K562 (cell line): Measurements from ENCODE around the gene HSD17B11. TPM values are rescaled to one million over a fixed set of nuclear protein-coding genes. Genes with fewer than 3 reads are reported as not detected.

Experiments
- ATAC-seq: fragments of 200-7000 bp; cut with Tn5 transposase; 3 replicates; pipeline ENCODE4 v1.9.1; 2020; ENCODE audit warnings: moderate library complexity
- BruUV-seq: library from RNA; stranded (reverse); fragments of 400-500 nt; replicated peaks from 2 replicates; lab custom pipeline; 2021; lab: Mats Ljungman, UMichigan
- CTCF ChIA-PET: fragments of 300-600 bp; formaldehyde crosslinking; extraction: SDS; loops from one replicate; lab custom pipeline; 2021; ENCODE audit warnings: low intra/inter-chr PET ratio; lab: Yijun Ruan, JAX
- POLR2A ChIA-PET: fragments of 300-600, 350-650 bp; sonication (Branson Sonifier 250); formaldehyde crosslinking; extraction: SDS; loops from one replicate; lab custom pipeline; 2021; ENCODE audit warnings: antibody characterized with exemption, inconsistent platforms; lab: Yijun Ruan, JAX
- DNase-seq, 4 experiments: peaks; one replicate each; pipeline versions ENCODE4 v3.0.0 to v3.0.0-alpha.2; 2011 to 2018; ENCODE audit warnings: low spot score in 3 of 4, mixed read lengths in 3 of 4; ENCODE audit errors: extremely low read depth in 1 of 4
- FAIRE-seq: peaks from 2 replicates; lab custom pipeline; 2011; peaks lifted over from hg19 to GRCh38; lab: Jason Lieb, UNC
- H2AFZ ChIP-seq: 2 replicates; pipeline ENCODE4 v1.6.0; 2011; ENCODE audit warnings: low read depth, low read length, control low read depth, inconsistent platforms
- H3K27ac ChIP-seq: fragments of 200-600 bp; 3 replicates; pipeline ENCODE4 v1.8.0; 2011; ENCODE audit warnings: low read depth, mild to moderate bottlenecking, control low read depth, inconsistent platforms, low read length, moderate library complexity, mixed read lengths; ENCODE audit errors: extremely low read depth
- H3K27me3 ChIP-seq, 2 experiments: fragments of 300-600 bp in 1 of 2; 2 replicates in 1 of 2; 3 replicates in 1 of 2; pipeline versions ENCODE4 v1.6.0 to v1.8.0; 2011; ENCODE audit warnings: inconsistent platforms in 2 of 2, low read length in 2 of 2, mild to moderate bottlenecking in 1 of 2, mixed read lengths in 1 of 2, moderate library complexity in 1 of 2; ENCODE audit not compliant: control insufficient read depth in 2 of 2, insufficient read depth in 2 of 2
- H3K36me3 ChIP-seq: fragments of 300-600 bp; 3 replicates; pipeline ENCODE4 v1.8.0; 2011; ENCODE audit warnings: mild to moderate bottlenecking, low read length, inconsistent platforms; ENCODE audit not compliant: control insufficient read depth, insufficient read depth
- H3K4me1 ChIP-seq, 2 experiments: fragments of 200-600 bp in 1 of 2; replicated peaks in 1 of 2; 2 replicates in 1 of 2; 3 replicates in 1 of 2; pipeline versions ENCODE4 v1.5.1 to v1.8.0; 2011; ENCODE audit warnings: inconsistent platforms in 2 of 2, low read length in 2 of 2, mild to moderate bottlenecking in 1 of 2, mixed read lengths in 1 of 2, moderate library complexity in 1 of 2; ENCODE audit not compliant: control insufficient read depth in 2 of 2, insufficient read depth in 2 of 2
- H3K4me2 ChIP-seq: 2 replicates; pipeline ENCODE4 v1.6.1; 2011; ENCODE audit warnings: low read length, control low read depth, inconsistent platforms, mixed read lengths; ENCODE audit not compliant: insufficient read depth
- H3K4me3 ChIP-seq: fragments of 200-600 bp; sonication (generic), shearing (Covaris generic); 2 replicates; pipeline ENCODE4 v1.5.1; 2016; ENCODE audit warnings: control low read depth, inconsistent platforms
- H3K79me2 ChIP-seq: fragments of 200-600 bp; 3 replicates; pipeline ENCODE4 v1.8.0; 2011; ENCODE audit warnings: low read length, inconsistent platforms; ENCODE audit not compliant: control insufficient read depth, insufficient read depth
- H3K9ac ChIP-seq, 2 experiments: 2 replicates each; pipeline versions ENCODE4 v1.6.0 to v1.6.1; 2011; ENCODE audit warnings: low read depth in 2 of 2, low read length in 2 of 2, control low read depth in 1 of 2, inconsistent platforms in 1 of 2, mild to moderate bottlenecking in 1 of 2, mixed read lengths in 1 of 2; ENCODE audit not compliant: insufficient read depth in 1 of 2
- H3K9me1 ChIP-seq: one replicate; pipeline ENCODE4 v1.6.0; 2011; ENCODE audit warnings: inconsistent platforms, mild to moderate bottlenecking, low read length, moderate library complexity; ENCODE audit not compliant: control insufficient read depth, insufficient read depth
- H3K9me3 ChIP-seq: replicated peaks from 2 replicates; pipeline ENCODE4 v1.5.1; 2011; ENCODE audit warnings: low read depth, low read length, inconsistent platforms; ENCODE audit not compliant: control insufficient read depth, insufficient read depth
- H4K20me1 ChIP-seq: replicated peaks from 2 replicates; pipeline ENCODE4 v1.6.1; 2011; ENCODE audit warnings: low read length, inconsistent platforms, mixed read lengths; ENCODE audit not compliant: control insufficient read depth, insufficient read depth
- CC2D1A ChIP-seq: fragments of 450-650 bp; IDR thresholded peaks from 2 replicates; pipeline ENCODE4 v1.6.1; 2017; ENCODE audit warnings: mild to moderate bottlenecking
- EZH2 ChIP-seq: IDR thresholded peaks from 2 replicates; pipeline ENCODE4 v1.6.1; 2012; ENCODE audit warnings: low read depth, mild to moderate bottlenecking, inconsistent platforms, low read length, borderline replicate concordance
- POLR2G ChIP-seq: fragments of 200-400 bp; formaldehyde crosslinking; IDR thresholded peaks from 2 replicates; pipeline ENCODE4 v1.6.1; 2017; ENCODE audit warnings: low read depth, mild to moderate bottlenecking, antibody characterized with exemption, low read length, moderate library complexity
- RBM22 ChIP-seq: fragments of 200-400 bp; formaldehyde crosslinking; IDR thresholded peaks from 2 replicates; pipeline ENCODE4 v1.6.1; 2018; ENCODE audit warnings: low read length, low read depth; ENCODE audit not compliant: poor library complexity, severe bottlenecking
- SMAD4 ChIP-seq: fragments of 250-450 bp; sonication (Bioruptor Pico); conservative IDR thresholded peaks from 2 replicates; pipeline ENCODE4 v1.8.0; 2021; ENCODE audit warnings: inconsistent platforms, mild to moderate bottlenecking, moderate library complexity
- SPI1 ChIP-seq: IDR thresholded peaks from 2 replicates; pipeline ENCODE4 v1.6.1; 2011; ENCODE audit warnings: low read depth, low read length, control low read depth, borderline replicate concordance
- SREBF1 ChIP-seq: fragments of 150-350 bp; IDR thresholded peaks from 2 replicates; pipeline ENCODE4 v1.6.1; 2014; ENCODE audit warnings: antibody characterized with exemption, low read depth, low read length, borderline replicate concordance
- ZNF77 ChIP-seq: fragments of 250-450 bp; sonication (Bioruptor Pico); IDR thresholded peaks from 2 replicates; pipeline ENCODE4 v1.5.0; 2020
- ZNF778 ChIP-seq: fragments of 450-650 bp; formaldehyde crosslinking; IDR thresholded peaks from 2 replicates; pipeline ENCODE4 v1.4.0; 2020; ENCODE audit warnings: mild to moderate bottlenecking, moderate library complexity
- WGBS: fragments of 100-300 bp; shearing (Covaris generic); methylation state at CpG from one replicate; pipeline ENCODE4 v1.1.6; 2016; ENCODE audit warnings: low coverage, mixed read lengths; ENCODE audit not compliant: insufficient coverage; ENCODE audit errors: missing lambda C conversion rate; 5-methylcytosine and 5-hydroxymethylcytosine counted together
- in situ Hi-C: fragments of 300-500 bp; cut with MboI; formaldehyde crosslinking; loops from 4 replicates; pipeline ENCODE4 v1.15.0; 2018; ENCODE audit warnings: inconsistent platforms, mixed read lengths
- intact Hi-C: fragments of 100-400 bp; cut with micrococcal nuclease; formaldehyde crosslinking; loops from 2 replicates; pipeline ENCODE4 v1.14.2; 2022
- polyA plus RNA-seq, 8 experiments: library from polyadenylated mRNA; depleted of rRNA in 4 of 8; stranded (reverse) in 5 of 8; unstranded in 3 of 8; fragments of >200 nt; fragmentation: Nextera tagmentation in 2 of 8; fragmentation: Illumina TruSeq in 1 of 8; extraction: Ambion mirVana in 2 of 8; extraction: Trizol in 1 of 8; gene quantifications; 2 replicates each; pipeline versions ENCODE4 v1.2.1 to v1.2.3, GENCODE V29; 2011 to 2014; ENCODE audit warnings: inconsistent platforms in 1 of 8, missing spikeins in 1 of 8
- total RNA-seq, 7 experiments: library from RNA; depleted of rRNA in 6 of 7; stranded (reverse); fragments of >200 nt in 6 of 7; fragmentation: Illumina TruSeq in 2 of 7; extraction: Trizol in 2 of 7; gene quantifications; 2 replicates each; pipeline versions ENCODE4 v1.2.1 to v1.2.3, GENCODE V29; 2011 to 2021; ENCODE audit warnings: low replicate concordance in 1 of 7
- TF ChIP-seq, protein P1 (sequence below): fragments of 250-450 bp; sonication (Bioruptor Pico); IDR thresholded peaks from 2 replicates; pipeline ENCODE4 v1.5.0; 2021; ENCODE audit warnings: mild to moderate bottlenecking, moderate library complexity
- TF ChIP-seq, protein P2 (sequence below), 2 experiments: fragments of 450-650 bp; IDR thresholded peaks; 2 replicates each; pipeline ENCODE4 v1.6.1; 2016; ENCODE audit warnings: mild to moderate bottlenecking in 2 of 2, borderline replicate concordance in 1 of 2, low read depth in 1 of 2, moderate library complexity in 1 of 2

Gene HSD17B11
- total and polyA plus RNA-seq, 9 of the 15 experiments (the other 6 are each of a cell fraction or from before 2014, with no cell fraction given), result 26.0 to 108 (median 81.0) TPM

DNA sequence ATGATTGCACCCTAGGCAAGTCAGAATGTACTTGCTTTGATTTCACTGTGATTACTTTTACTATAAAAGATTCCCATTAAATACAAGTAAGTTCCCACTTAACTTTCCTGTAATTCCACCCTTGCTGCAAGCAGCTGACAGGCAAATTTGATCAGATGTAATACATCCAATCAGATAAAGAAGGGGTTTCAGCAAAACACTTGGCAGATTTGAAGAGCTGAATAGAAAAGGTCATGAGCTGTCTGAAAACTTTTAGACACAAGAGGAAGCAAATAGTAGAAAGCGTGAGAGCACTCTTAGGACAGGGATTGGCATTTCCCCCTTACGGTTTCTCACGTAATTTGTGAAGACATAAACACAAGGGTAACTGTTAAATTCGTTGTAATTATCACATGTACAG, 91.1 kb downstream of the HSD17B11 start:
- CTCF ChIA-PET, result no interaction called here
- 4% methylated on average over 4 of the region's 4 CpGs for WGBS
- Histone ChIP-seq H3K36me3 (no peaks in the 10 kb centered on the region), H3K4me3 (no peak overlapping the region), H3K9me3 (no peaks in the 10 kb centered on the region), H3K9ac (no peak overlapping the region), H3K27ac (no peak overlapping the region), H4K20me1 (no peaks in the 10 kb centered on the region), H3K4me2 (no peak overlapping the region), H3K27me3 (no peaks in the 10 kb centered on the region), H3K79me2 (no peaks in the 10 kb centered on the region), H3K9me1 (no peaks in the 10 kb centered on the region), H2AFZ (no peak overlapping the region), H3K4me1 (no peaks in the 10 kb centered on the region)
- POLR2A ChIA-PET, result no interaction called here
- FAIRE-seq (no peak), ATAC-seq (no peak), DNase-seq (no peak)
- intact Hi-C loops, result no loop called here
- BruUV-seq, result no TSS peak
- in situ Hi-C loops, result no loop called here
- TF ChIP-seq SREBF1 (no peak), ZNF77 (CRISPR knock-in tag) (no peak), EZH2 (no peak), POLR2G (no peak), ZNF778 (no peak), CC2D1A (no peak), RBM22 (no peak), SMAD4 (no peak), SPI1 (no peak)
- TF ChIP-seq, protein P1, sequence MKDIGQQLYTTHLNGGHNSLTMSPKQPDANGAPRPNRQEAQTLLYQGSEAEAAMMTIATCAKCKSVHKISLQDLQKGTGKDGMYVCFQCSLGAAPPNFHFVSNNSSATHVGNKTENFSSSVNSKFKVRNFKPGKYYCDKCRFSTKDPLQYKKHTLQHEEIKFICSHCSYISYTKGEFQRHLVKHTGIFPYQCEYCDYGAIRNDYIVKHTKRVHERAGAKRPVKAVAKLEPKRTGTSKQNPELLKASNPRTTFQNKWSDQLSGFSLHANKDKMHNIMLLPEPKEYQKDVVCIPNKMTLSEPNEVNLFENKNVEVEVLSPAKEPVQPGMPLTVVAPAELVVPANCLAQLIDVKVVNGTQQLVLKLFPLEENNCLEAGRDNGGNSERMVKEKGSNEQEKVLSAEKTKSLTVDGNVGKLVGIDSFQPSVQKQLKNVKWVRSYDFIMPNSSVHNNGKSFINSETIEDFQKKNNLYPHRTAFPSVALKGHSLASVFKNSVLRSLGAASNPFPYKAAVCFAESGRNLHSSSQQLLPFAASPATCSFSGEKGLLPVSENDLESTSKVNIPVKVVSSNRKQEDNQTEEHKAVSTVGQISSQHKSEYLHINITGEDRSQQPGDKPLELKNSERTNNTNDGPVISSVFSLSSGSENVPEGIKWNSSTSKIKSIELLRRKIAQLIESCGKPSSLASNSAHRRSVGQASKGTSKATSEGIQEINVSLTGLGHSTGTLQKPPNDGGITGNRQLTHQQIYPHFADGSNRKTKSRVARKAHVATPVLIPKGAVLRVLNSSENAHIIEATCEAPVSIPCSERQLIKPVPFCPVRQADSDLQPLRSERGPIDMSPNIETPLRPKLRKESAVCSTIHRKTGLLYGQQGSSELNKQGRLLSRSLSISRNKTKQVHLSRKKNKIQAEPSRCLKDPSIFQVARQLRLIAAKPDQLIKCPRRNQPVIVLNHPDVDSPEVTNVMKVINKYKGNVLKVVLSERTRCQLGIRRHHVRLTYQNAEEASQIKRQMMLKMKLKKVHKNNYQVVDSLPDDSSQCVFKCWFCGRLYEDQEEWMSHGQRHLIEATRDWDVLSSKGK, result no peak
- TF ChIP-seq, protein P2, sequence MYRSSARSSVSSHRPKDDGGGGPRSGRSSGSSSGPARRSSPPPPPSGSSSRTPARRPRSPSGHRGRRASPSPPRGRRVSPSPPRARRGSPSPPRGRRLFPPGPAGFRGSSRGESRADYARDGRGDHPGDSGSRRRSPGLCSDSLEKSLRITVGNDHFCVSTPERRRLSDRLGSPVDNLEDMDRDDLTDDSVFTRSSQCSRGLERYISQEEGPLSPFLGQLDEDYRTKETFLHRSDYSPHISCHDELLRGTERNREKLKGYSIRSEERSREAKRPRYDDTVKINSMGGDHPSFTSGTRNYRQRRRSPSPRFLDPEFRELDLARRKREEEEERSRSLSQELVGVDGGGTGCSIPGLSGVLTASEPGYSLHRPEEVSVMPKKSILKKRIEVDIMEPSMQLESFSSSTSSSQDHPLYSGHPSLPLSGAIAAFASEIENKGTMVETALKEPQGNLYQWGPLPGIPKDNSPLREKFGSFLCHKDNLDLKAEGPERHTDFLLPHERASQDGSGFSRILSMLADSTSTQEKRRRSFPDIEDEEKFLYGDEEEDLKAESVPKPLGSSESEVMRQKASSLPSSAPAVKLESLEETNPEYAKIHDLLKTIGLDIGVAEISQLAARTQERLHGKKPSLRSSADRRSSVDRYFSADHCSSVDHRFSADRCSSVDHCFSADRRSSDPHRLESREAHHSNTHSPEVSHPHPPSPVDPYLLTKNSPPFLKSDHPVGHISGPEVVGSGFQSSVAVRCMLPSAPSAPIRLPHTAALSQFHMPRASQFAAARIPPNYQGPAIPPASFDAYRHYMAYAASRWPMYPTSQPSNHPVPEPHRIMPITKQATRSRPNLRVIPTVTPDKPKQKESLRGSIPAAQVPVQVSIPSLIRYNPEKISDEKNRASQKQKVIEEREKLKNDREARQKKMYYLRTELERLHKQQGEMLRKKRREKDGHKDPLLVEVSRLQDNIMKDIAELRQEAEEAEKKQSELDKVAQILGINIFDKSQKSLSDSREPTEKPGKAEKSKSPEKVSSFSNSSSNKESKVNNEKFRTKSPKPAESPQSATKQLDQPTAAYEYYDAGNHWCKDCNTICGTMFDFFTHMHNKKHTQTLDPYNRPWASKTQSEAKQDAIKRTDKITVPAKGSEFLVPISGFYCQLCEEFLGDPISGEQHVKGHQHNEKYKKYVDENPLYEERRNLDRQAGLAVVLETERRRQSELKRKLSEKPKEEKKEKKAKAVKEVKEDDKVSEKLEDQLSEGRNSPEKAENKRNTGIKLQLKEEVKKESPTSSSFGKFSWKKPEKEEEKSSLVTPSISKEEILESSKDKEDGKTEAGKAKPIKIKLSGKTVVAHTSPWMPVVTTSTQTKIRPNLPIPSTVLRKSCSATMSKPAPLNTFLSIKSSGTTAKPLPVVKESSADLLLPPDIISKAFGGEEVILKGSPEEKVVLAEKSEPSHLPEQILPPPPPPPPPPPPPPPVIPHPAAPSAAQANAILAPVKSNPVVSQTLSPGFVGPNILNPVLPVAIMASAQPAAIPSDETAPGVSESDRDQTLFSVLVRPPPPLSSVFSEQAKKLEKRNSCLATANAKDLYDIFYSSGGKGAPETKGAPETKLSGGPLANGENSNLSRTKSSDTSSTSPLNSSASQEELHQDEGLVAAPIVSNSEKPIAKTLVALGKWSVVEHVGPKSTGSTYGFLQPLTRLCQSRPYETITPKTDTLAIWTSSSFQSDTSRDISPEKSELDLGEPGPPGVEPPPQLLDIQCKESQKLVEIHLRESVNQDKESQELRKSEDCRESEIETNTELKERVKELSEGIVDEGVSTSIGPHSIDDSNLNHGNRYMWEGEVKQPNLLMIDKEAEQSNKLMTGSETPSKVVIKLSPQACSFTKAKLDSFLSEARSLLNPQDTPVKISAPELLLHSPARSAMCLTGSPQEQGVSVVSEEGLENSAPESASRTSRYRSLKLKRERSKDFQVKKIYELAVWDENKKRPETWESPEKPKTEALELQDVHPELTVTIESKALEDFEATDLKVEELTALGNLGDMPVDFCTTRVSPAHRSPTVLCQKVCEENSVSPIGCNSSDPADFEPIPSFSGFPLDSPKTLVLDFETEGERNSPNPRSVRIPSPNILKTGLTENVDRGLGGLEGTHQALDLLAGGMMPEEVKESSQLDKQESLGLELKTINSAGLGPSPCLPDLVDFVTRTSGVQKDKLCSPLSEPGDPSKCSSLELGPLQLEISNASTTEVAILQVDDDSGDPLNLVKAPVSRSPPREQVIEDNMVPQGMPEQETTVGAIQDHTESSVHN (IDR thresholded peaks at IDR 0.05; ENCODE audit: borderline replicate concordance in 1 of 2, low read depth in 1 of 2), result no peak
